SIG-M5 treated with dmso at 0.1 percent for 504 hours (cell line): ENCODE data around the gene CHTF18.

Experiments
- DNase-seq: peaks from one replicate; lab custom pipeline; 2025; ENCODE audit not compliant: unreplicated experiment; lab: John Stamatoyannopoulos, UW

Gene CHTF18

GRCh38 chr16:792221-792995 is 4.0 kb downstream of the CHTF18 start:
- DNase-seq: no peak

GRCh38 chr16:793414-793813 is 5.0 kb downstream of the CHTF18 start:
- DNase-seq: no peak

- DNase-seq: no peak
Measured at GRCh38 chr16:794091-794822, 5.8 kb downstream of the CHTF18 start.

GRCh38 chr16:794853-795466 is 6.5 kb downstream of the CHTF18 start:
- no peak for DNase-seq

- peak; percentile 32 for DNase-seq
Measured at GRCh38 chr16:795580-796229, 7.3 kb downstream of the CHTF18 start.

- no peak for DNase-seq
Measured at GRCh38 chr16:796296-797119, 8.1 kb downstream of the CHTF18 start.

- DNase-seq: no peak
Measured at GRCh38 chr16:797120-797420, 8.7 kb downstream of the CHTF18 start.

GRCh38 chr16:797686-798085 is 9.3 kb downstream of the CHTF18 start:
- no peak for DNase-seq

- no peak for DNase-seq
Measured at GRCh38 chr16:798666-799065, 10.2 kb downstream of the CHTF18 start.

- no peak for DNase-seq
Measured at GRCh38 chr16:799111-799947, 10.9 kb downstream of the CHTF18 start.

- no peak for DNase-seq
Measured at GRCh38 chr16:799948-800833, 11.8 kb downstream of the CHTF18 start, which contains the start of gene GNG13. TSS of gene GNG13 (minus strand) at chr16:800734. CDS start at chr16:799077, 1,657 bp downstream.

GRCh38 chr16:800834-801511 is 12.6 kb downstream of the CHTF18 start:
- no peak for DNase-seq

GRCh38 chr16:801584-802363 is 13.4 kb downstream of the CHTF18 start:
- no peak for DNase-seq

- DNase-seq: no peak
Measured at GRCh38 chr16:802461-802860, 14.0 kb downstream of the CHTF18 start.

- DNase-seq: no peak
Measured at GRCh38 chr16:802914-803753, 14.7 kb downstream of the CHTF18 start.

- no peak for DNase-seq
Measured at GRCh38 chr16:803754-804080, 15.3 kb downstream of the CHTF18 start.
